GM13976 (cell line): ENCODE measurements around the gene ADAD2.

Source experiments
- DNase-seq: peaks from one replicate; pipeline ENCODE4 v3.0.0; 2012; ENCODE audit warnings: low spot score
- CTCF ChIP-seq: IDR thresholded peaks from 2 replicates; pipeline ENCODE4 v1.5.1; 2012; ENCODE audit warnings: borderline replicate concordance, mild to moderate bottlenecking; ENCODE audit not compliant: insufficient read depth; ENCODE audit errors: extremely low read depth, missing control alignments, control extremely low read depth
- in situ Hi-C: fragments of 300-500 bp; cut with MboI; formaldehyde crosslinking; loops from one replicate; pipeline ENCODE4 v1.12.0; 2022; ENCODE audit warnings: low sequenced_read_pairs, mixed read lengths, inconsistent platforms; ENCODE audit not compliant: unreplicated experiment

ADAD2 gene

GRCh38 chr16:84183911-84184591, 6.9 kb upstream of the ADAD2 start:
- DNase-seq, result no peak
- no peak for TF ChIP-seq CTCF
- in situ Hi-C loops, result loop anchor here (5.0 to 10.0 kb wide), 2 partner anchors 102 to 209 kb away; no protein-coding TSS in a partner anchor

- in situ Hi-C loops, result loop anchor here (5.0 to 10.0 kb wide), 2 partner anchors 102 to 210 kb away; no protein-coding TSS in a partner anchor
- DNase-seq, result no peak
- TF ChIP-seq CTCF, result no peak
Measured at GRCh38 chr16:84184775-84185174, 6.2 kb upstream of the ADAD2 start.

GRCh38 chr16:84186685-84187437, 4.1 kb upstream of the ADAD2 start, which contains the start of gene TAF1C:
TAF1C (minus strand) TSS chr16:84187057; CDS start chr16:84184988, 2,069 bp downstream.
- peak; percentile 98 for TF ChIP-seq CTCF
- peak; percentile 99 for DNase-seq
- in situ Hi-C loops, result loop anchor here (10.0 kb wide), 1 partner anchor 212 kb away; no protein-coding TSS in a partner anchor

GRCh38 chr16:84191466-84191865, 509 bp downstream of the ADAD2 start:
- TF ChIP-seq CTCF, result no peak
- in situ Hi-C loops, result no loop called here
- DNase-seq, result no peak

- TF ChIP-seq CTCF, result no peak
- DNase-seq, result no peak
- in situ Hi-C loops, result no loop called here
Measured at GRCh38 chr16:84193480-84193879, 2.5 kb downstream of the ADAD2 start.

- no peak for DNase-seq
- in situ Hi-C loops, result no loop called here
Measured at GRCh38 chr16:84194018-84194417, 3.1 kb downstream of the ADAD2 start.

More at GRCh38 chr16:84194018-84194417, 3.1 kb downstream of the ADAD2 start:
- no peak for TF ChIP-seq CTCF
